Stimulated activated CD4-positive, alpha-beta T cell treated with anti-CD3 and anti-CD28 coated beads, Interleukin-1b, Interleukin-23, amount 100 ng/mL, for 4 hours (primary cell): ENCODE results near the gene KIR2DL1.
"Not testable (repeated sequence)": the region's sequence is repeated elsewhere in the genome, so short reads cannot be mapped to it uniquely, and the experiment has no call there.

Experiments
- DNase-seq, 2 donors: peaks; one replicate each; pipeline ENCODE4 v3.0.0-alpha.2; 2020; ENCODE audit warnings: low read depth in 2 of 2

Gene KIR2DL1

DNA sequence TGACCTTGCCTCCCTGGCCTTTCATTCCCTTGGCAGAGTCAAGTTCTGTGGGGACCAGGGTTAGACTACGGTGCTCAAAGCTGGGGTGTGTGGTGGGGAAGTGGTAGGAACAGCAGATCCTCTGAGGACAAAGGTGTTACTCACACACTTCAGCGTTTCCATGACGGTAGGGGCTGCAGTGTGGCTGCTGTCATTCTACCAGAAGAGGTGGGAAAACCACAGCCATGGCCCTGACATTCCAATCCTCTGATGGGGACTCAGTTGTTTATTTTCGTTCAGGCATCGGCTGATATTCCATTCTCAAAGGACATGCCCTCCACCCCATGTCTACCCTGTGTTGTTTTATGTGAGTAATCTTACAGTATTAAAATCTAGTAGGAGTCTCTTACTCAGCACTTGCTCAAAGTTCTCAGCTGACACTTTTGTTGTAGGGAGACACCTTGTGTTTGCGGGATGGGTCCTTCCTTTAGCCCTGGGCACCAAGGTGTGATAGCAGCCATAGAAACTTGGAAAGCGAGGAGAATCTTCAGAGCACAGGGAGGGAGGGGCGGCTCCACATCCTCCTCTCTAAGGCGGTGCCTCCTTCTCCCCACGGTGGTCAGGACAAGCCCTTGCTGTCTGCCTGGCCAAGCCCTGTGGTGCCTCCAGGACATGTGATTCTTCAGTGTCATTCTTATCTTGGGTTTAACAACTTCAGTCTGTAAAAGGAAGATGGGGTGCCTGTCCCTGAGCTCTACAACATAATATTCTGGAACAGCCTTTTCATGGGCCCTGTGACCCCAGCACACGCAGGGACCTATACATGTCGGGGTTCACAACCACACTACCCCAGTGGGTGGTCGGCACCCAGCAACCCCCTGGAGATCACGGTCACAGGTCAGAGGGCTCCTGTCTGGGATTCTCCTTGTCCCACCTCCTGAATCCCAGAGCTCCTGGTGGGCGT, 1.7 kb downstream of the KIR2DL1 start:
- DNase-seq, result not testable (repeated sequence)

GRCh38 chr19:54772666-54773065, 3.1 kb downstream of the KIR2DL1 start:
- DNase-seq, result not testable (repeated sequence)

DNA sequence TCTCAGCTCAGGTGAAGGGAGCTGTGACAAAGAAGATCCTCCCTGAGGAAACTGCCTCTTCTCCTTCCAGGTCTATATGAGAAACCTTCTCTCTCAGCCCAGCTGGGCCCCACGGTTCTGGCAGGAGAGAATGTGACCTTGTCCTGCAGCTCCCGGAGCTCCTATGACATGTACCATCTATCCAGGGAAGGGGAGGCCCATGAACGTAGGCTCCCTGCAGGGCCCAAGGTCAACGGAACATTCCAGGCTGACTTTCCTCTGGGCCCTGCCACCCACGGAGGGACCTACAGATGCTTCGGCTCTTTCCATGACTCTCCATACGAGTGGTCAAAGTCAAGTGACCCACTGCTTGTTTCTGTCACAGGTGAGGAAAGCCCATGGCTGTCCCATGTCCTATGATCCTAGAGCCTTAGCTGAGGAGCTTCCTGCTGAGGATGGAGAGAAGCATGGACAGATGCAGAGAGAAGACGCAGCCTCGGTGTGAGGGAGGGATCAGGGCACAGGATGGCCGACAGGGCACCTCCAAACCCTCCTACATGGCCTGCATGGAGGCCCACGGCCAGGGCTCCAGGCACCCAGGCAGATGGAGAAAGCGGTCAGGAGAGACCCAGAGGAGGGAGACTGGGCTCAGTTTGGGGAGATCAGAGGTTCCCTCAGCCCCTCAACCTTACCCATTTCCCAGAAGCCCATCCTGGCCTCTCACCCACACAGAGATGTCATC, 5.7 kb downstream of the KIR2DL1 start:
- not testable (repeated sequence) for DNase-seq

GRCh38 chr19:54775830-54776229, 6.2 kb downstream of the KIR2DL1 start:
- DNase-seq, result not testable (repeated sequence)

DNA sequence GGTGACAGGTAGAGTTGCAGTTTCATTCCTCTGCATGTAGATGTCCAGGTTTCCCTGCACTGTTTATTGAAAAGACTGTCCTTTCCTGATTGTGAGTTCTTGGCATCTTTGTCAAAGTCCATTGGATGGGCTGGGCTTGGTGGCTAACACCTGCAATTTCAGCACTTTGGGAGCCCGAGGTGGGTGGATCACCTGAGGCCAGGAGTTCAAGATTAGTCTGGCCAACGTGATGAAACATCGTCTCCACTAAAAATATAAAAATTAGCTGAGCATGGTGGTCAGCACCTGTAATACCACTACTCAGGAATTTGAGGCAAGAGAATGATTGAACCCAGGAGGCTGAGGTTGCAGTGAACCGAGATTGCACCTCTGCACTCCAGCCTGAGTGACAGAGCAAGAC, 8.3 kb downstream of the KIR2DL1 start:
- DNase-seq, result not testable (repeated sequence)

DNA sequence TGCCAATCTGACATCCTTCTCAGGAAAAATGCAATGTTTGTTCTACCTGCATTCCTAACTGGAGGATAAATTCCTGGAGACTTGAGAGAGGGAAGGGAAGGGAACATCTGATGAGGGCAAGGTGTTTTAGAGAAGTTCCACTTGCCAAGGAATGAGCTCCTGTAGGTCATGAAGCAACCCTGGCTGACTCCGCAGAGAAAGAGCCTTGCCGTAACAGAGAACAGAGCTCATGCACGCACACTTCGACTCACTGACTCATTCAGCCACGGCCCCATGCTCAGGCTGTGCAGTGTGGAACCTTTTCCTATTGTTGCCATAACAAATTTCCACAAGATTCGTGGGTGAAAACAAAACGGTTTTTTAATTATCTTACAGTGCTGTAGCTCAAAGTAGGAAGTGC, 9.3 kb downstream of the KIR2DL1 start:
- not testable (repeated sequence) for DNase-seq

DNA sequence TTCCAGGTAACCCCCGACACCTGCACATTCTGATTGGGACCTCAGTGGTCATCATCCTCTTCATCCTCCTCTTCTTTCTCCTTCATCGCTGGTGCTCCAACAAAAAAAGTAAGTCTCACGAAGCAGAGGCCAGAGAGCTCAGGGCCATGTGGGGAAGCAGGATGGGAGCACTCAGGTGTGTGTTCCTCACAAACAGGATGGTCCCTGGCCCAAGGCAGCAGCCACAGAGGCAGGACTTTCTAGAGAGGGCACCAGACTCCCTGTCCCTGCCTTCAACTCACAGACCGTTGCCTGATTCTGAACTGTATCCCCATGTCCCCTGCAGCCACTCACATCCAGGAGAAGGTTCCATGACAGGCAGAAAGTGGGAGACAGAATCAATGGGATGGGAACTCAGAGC, 13.3 kb downstream of the KIR2DL1 start:
- not testable (repeated sequence) for DNase-seq

DNA sequence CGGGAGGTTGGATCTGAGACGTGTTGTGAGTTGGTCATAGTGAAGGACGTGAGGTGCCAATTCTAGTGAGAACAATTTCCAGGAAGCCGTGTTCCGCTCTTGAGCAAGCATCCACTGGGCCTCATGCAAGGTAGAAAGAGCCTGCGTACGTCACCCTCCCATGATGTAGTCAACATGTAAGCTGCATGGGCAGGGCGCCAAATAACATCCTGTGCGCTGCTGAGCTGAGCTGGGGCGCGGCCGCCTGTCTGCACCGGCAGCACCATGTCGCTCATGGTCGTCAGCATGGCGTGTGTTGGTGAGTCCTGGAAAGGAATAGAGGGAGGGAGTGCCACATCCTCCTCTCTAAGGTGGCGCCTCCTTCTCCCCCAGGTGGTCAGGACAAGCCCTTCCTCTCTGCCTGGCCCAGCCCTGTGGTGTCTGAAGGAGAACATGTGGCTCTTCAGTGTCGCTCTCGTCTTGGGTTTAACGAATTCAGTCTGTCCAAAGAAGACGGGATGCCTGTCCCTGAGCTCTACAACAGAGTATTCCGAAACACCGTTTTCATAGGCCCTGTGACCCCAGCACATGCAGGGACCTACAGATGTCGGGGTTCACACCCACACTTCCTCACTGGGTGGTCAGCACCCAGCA, 16.6 kb downstream of the KIR2DL1 start:
- not testable (repeated sequence) for DNase-seq

GRCh38 chr19:54788154-54788553, 18.6 kb downstream of the KIR2DL1 start:
- DNase-seq, result not testable (repeated sequence)

- DNase-seq, result no peak
Observed at GRCh38 chr19:54790711-54791110, 21.1 kb downstream of the KIR2DL1 start.

DNA sequence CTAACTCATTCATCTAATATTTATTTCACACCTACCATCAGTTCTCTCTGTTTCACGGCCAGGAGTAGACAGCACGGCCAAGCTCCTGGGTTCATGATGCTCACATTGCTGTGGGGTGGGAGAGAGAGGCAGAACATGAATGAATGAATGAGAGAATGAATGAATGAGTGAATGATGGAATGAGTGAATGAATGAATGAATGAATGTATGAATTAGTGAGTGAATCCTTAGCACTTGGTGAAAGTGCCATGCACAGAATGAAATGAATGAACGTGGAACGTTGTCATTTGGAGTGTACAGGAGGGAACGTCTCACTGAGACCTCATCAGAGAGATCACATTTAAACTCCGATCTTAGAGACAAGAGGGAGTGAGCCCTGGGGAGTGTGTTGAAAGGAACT, 21.9 kb downstream of the KIR2DL1 start:
- no peak for DNase-seq

- no peak for DNase-seq
Observed at GRCh38 chr19:54792814-54793213, 23.2 kb downstream of the KIR2DL1 start.

DNA sequence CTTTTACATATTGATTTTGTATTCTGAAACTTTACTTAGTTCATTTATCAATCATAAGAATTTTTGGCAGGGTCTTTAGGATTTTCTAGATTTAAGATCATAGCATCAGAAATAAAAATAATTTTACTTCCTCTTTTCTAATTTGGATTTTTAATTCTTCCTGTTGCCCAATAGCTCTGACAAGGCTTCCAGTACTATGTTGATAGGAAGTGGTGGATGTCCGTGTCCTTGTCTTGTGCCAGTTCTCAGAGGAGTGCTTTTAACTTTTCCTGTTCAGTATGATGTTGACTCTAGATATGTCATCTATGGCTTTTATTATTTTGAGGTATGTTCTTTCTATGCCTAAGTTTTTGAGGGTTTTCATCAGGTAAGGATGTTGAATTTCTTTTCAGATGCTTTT, 26.2 kb downstream of the KIR2DL1 start:
- DNase-seq, result no peak

GRCh38 chr19:54803410-54803809, 33.8 kb downstream of the KIR2DL1 start, which contains the start of gene KIR2DL4:
KIR2DL4 (plus strand) TSS chr19:54803610; CDS start chr19:54803652, 42 bp downstream.
- no peak for DNase-seq

- no peak for DNase-seq
Observed at GRCh38 chr19:54804101-54804500, 34.5 kb downstream of the KIR2DL1 start.

DNA sequence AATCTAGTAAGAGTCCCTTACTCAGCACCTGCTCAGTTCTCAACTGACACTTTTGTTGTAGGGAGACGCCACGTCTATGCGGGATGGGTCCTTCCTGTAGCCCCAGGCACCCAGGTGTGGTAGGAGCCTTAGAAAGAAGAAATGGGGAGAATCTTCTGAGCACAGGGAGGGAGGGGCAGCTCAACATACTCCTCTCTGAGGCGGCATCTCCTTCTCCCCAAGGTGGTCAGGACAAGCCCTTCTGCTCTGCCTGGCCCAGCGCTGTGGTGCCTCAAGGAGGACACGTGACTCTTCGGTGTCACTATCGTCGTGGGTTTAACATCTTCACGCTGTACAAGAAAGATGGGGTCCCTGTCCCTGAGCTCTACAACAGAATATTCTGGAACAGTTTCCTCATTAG, 35.0 kb downstream of the KIR2DL1 start:
- no peak for DNase-seq

DNA sequence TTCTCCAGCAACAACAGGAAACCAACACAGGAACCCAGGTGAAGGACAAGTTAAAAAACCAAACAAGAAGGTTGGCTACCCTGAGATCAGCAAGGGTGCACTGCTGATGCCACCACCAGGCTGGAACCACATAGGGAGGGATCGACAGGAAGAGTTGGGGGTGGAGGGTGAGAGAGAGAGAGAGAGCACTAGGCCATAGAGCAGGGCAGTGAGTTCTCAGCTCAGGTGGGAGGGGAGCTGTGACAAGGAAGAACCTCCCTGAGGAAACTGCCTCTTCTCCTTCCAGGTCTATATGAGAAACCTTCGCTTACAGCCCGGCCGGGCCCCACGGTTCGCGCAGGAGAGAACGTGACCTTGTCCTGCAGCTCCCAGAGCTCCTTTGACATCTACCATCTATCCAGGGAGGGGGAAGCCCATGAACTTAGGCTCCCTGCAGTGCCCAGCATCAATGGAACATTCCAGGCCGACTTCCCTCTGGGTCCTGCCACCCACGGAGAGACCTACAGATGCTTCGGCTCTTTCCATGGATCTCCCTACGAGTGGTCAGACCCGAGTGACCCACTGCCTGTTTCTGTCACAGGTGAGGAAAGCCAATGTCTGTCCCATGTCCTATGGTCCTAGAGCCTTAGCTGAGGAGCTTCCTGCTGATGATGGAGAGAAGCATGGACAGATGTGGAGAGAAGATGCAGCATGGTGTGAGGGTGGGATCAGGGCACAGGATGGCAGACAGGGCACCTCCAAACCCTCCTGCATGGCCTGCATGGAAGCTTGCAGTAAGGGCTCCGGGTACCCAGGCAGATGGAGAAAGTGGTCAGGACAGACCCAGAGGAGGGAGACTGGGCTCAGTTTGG, 36.3 kb downstream of the KIR2DL1 start:
- DNase-seq, result no peak

- no peak for DNase-seq
Observed at GRCh38 chr19:54806516-54806838, 36.9 kb downstream of the KIR2DL1 start.

- DNase-seq, result not testable (repeated sequence)
Observed at GRCh38 chr19:54814571-54814970, 45.0 kb downstream of the KIR2DL1 start.

DNA sequence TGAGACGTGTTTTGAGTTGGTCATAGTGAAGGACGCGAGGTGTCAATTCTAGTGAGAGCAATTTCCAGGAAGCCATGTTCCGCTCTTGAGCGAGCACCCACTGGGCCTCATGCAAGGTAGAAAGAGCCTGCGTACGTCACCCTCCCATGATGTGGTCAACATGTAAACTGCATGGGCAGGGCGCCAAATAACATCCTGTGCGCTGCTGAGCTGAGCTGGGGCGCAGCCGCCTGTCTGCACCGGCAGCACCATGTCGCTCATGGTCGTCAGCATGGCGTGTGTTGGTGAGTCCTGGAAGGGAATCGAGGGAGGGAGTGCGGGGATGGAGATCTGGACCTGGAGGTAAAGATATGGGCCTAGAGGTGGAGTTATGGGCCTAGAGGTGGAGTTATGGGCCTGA, 46.7 kb downstream of the KIR2DL1 start, which contains the start of gene KIR3DL1:
TSS of gene KIR3DL1 (plus strand) at position 218 of the 400 bp plus-strand sequence.
- DNase-seq, result not testable (repeated sequence)
